ENCODE results near the gene FAM193A.
"Not testable (repeated sequence)": the region's sequence is repeated elsewhere in the genome, so short reads cannot be mapped to it uniquely, and the experiment has no call there.

FAM193A gene

GRCh38 chr4:2698951-2699505, 162.6 kb downstream of the FAM193A start:
- DNase-seq = no peak

DNA sequence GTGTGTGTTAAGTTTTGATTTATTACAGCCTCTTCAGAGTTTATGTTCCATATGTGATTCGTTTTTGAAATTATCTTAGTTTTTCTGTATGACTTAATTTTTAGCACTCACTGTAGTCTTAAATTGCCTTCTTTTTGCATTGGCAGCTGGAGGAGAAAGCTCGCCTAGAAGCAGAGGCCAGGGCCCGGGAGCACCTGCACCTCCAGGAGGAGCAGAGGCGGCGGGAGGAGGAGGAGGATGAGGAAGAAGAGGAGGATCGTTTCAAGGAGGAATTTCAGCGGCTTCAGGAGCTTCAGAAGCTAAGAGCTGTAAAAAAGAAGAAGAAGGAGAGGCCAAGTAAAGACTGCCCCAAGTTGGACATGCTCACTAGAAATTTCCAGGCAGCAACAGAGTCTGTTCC, 163.1 kb downstream of the FAM193A start:
- no peak for DNase-seq

DNA sequence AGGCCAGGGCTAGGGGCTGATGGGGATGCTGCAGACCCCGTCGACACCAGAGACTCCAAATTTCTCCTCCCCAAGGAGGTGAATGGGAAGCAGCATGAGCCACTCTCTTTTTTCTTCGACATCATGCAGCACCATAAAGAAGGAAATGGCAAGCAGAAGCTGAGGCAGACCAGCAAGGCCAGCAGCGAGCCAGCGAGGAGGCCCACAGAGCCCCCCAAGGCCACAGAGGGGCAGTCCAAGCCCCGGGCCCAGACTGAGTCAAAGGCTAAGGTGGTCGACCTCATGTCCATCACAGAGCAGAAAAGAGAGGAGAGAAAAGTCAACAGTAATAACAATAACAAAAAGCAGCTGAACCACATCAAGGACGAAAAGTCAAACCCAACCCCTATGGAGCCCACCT, 163.6 kb downstream of the FAM193A start:
- DNase-seq = no peak

DNA sequence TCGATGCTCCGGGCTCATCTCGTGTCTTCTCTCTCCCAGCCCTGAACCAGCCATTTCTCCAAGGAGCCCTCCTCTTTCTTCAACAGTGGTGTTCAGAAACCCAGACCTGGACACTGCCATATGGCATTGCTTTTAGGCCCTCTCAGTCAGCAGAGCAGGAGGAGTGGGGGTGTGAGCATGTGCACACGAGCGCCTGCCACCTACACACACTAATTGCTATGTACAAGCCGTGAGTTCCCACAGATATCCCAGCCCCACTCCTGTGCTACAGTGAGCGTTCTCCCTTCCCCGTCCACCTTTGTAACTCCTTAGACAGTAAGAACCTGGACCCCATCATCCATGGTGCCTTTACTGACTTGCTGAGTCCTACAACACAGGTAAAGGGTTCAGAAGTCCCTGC, 165.9 kb downstream of the FAM193A start:
- DNase-seq = no peak

DNA sequence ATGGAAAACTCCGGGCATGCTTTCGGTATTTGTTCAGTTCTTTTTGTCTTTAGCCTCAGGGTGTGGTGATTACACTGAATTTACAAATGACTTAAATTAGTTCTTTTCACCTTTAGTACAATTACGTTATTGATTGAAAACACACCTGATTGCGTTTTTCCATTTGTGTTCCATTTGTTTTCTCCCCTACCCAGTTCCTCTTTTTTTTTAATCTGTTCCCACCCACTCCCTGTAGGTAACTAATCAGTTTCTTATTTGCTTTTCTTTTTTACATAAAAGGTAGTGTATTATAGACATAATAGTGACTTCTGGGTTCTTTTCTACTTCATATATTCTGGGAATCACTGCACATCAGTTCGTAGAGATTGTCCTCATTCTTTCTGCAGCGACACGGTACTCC, 166.3 kb downstream of the FAM193A start:
- DNase-seq = no peak

DNA sequence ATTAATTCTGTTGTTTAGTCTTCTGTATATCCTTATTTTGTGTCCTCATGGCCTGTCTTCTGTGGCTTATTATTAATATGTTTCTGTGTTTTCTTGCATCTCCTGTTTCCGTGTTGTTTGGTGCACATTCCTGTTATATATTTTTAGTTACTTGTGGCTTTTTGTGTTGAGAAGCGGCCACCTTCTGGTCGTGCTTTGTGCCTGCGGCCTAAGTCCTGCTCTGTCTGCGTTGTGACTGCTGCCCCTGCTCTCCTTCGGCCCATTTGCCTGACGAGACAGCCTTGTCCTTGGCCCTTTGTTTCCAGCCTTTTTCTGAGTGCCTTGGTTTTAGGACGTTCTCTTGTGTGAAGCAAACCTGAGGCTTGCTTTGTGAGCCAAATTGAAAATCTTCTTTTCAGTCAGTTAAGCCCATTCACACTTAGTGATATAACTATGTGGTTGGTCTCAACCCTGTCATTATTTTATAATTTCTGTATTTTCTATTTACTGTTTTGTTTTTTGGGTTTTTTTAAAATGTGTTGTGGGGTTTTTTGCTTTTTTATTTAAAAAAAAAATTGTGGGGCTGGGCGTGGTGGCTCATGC, 175.9 kb downstream of the FAM193A start:
- no peak for DNase-seq

DNA sequence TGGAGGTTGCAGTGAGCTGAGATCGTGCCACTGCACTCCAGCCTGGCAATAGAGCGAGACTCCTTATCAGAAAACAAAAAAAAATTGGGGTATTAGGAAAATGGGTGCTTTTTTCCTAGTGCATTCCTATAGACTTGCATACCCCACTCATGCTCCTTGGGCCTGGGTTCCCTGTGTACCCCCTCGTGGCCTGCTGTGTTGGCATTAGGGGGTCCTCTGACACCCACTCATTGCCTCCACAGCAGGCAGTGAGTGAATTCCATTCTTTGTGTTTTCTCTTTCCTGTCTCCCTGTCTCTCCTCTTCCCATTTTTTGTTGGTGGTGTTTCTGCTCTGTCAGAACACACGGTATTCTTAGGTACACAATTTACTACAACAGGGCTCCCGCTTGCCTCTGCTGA, 176.9 kb downstream of the FAM193A start:
- no peak for DNase-seq

DNA sequence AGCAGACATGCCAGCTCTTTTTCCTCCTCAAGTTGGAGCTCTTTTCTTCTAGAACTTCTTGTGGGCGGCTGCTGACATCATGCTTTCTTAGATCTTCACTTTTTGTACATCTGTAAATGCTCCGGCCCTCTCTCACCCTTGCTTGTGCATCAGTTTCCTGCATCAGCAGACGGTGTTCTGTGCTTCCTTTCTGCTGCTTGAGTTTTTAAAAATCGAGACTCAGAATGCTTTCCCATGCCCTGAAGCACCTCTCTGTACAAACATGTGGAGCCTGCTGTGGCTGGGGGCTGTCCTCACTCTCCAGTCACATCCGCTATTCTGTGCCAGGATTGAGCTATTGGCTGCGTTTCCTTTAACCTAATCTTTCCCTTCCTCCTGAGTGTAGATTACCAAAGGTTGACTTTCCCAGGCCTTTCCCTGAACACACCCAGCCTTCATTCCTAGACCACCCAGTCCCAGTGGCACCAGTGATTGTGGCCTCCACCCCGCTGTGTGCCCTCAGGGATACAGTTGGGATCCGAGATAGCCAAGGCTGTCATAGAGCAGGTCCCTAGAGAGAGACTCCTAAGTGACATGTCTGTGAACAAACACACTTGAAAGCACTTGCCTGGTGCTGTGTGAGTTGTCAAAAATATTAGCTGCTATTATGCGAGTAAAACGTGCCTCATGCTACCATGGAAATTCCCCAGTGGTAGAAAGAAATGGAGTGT, 177.8 kb downstream of the FAM193A start:
- no peak for DNase-seq

- DNase-seq = no peak
Measured at GRCh38 chr4:2714918-2715317, 178.5 kb downstream of the FAM193A start.

DNA sequence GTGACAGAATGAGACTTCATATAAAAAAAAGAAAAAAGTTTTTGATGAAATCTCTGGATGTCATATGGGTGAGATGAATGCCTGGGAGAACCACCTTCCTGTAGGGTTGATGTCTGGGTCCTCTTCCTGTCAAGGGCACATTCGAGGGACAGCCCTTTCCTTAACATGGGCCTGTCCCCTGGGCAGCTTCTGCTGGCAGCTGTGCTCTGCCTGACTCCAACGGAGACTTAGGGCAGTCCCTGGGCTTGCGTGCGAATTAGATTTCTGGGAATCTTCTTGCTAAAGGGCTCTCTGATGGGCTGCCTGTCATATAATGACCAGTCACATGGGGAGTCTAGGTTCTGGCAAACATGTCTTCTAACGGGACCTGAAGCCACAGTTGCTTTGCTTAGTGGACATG, 179.0 kb downstream of the FAM193A start:
- DNase-seq = no peak

DNA sequence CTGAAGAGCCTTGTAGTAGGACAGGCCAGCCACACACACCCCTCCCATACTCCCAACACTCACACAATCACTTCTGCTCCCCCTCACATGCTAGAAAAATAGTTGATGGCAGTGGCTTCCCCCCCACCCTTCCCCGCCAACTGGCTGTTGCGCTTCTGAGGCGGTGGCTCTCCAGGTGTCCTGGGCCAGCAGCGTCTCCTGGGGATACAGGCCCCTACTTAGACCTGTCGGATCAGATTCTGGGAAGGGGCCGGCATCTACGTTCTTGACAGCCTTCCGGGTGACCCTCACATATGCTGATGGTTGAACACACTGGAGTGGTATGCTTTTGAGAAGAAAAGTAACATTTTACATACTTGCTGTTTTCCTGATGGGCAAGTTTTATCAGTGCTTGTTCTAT, 179.8 kb downstream of the FAM193A start:
- DNase-seq = no peak

DNA sequence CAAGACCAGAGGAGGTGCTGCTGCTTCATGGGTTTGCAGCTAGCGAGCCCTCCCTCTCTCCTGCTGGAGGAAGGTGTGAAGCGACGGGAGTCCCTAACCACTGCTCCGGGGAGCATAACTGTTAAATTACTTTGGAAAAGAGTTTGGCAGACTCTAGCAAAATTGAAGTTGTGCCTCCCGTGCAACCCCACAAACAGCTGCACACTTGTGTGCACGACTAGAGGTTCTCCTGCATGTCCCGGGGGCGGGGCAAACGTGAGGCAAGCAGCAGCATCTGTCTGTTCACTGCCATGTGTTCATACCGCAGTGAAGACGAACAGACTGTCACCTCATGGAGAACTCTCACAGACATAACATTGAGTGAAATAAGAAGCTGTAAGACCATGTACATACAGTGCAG, 185.1 kb downstream of the FAM193A start:
- no peak for DNase-seq

- no peak for DNase-seq
Measured at GRCh38 chr4:2722033-2722432, 185.6 kb downstream of the FAM193A start.

DNA sequence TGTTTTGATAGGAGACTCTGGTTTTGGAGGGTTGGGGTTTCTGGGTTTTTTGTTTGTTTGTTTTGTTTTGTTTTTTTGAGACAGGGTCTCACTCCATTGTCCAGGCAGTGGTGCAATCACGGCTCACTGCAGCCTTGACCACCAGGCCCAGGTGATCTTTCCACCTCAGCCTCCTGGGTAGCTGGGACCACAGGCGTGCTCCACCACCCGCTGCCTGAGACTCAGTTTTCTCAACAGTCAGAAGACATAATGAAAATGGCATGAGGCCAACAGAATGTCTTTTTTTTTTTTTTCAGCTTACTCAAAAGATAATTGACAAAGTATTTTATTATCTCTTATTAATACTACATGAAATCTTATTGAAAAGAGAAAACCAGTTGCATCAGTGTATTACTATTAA, 187.3 kb downstream of the FAM193A start:
- no peak for DNase-seq

GRCh38 chr4:2725380-2725779, 188.9 kb downstream of the FAM193A start:
- DNase-seq = no peak

GRCh38 chr4:2726881-2727280, 190.4 kb downstream of the FAM193A start:
- not testable (repeated sequence) for DNase-seq

DNA sequence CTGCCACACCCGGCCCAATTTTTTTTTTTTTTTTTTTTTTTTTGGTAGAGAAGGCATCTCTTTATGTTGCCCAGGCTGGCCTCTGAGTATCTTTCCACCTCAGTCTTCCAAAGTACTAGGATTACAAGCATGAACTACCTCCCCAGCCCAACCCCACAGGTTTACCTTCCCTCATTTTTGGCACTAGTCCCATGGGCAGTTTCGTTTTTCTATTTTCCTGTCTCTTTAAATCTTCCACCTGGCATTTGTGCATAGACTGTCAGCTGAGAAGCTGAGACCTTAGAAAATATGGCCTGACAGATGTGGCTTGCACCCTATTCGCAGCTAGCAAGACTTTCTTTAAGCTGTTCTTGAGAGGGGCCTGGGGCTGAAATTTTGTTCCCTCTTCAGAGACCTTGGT, 191.8 kb downstream of the FAM193A start:
- DNase-seq = no peak

DNA sequence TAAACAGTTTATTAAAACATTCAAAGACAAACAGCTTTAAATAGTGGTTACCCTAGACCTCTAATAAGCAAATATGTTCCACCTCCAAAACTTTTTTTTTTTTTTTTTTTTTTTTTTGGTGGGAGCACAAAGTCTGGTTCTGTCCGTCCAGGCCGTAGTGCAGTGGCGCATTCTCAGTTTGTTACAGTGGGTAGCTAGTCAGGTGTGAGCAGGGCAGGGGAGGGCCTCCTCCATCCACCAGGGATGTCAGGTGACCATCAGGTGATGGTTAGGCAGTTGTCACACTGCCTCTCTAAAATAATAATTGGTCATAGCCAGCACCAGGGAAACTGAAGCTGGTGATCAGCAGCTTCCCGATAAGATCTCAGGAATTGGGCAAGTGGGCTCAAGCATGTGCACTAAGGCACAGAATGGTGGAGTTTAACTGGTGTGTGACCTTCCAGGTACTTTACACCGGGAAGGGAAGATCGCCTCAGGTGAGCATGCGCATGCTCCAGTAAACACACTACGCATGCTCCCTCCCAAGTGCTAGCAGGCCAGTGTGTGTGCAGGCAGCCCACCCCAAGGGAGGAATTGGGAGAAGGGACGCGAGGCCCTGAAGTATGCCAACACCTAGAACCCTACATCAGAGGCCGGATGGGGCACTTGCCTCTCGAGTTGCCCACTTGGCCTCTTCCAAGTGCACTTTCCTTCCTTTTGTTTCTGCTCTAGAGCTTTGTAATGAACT, 192.5 kb downstream of the FAM193A start:
- DNase-seq = no peak

GRCh38 chr4:2729533-2729875, 193.1 kb downstream of the FAM193A start:
- no peak for DNase-seq

DNA sequence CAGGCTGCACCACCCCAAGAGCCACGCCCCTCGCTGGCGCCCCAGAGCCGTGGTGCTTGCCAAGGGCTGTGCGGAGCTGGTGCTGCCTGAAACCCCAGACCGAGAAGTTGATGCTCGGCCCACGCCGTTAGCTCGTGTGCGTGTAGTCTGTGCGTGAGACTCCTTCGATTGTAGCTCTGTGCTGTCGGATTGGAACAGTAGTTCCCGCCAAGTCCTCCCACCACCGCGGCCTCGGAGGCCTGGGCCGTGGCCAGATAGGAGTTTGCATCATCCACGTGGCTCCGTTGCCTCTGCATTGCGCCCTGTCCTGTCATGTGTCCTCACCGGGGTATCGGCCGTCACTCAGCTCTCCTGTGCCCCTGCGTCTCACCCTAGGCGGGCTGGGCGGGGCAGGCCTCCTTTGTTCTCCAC, 195.5 kb downstream of the FAM193A start:
- DNase-seq = no peak

DNA sequence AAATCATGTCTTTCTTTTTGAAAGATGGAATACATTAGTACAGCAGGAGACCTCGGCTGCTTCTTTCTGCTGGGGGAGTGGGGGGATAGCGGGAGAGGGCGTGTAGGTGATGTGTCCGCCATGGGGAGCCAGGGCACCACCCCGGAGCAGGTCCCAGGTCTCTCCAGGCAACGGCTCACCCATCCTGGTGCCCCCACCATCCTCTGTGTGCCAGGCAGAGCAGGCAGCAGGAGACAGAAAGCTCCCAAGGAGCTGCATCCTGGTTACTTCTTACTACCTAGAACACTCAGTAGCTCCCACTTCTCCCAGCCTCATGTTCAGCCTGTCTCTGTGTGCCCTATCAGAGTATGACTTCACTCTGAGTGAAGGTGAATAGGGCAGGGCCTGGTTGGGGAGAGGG, 196.1 kb downstream of the FAM193A start:
- DNase-seq = no peak

- no peak for DNase-seq
Measured at GRCh38 chr4:2733001-2733843, 196.8 kb downstream of the FAM193A start.
